Activated T-cell treated with anti-CD3 and anti-CD28 coated beads, Interleukin-2, amount 50 U/mL, for 24 hours (primary cell): ENCODE measurements around the gene TTC22.

Experiments
- DNase-seq: peaks from one replicate; pipeline ENCODE4 v3.0.0-alpha.2; 2020
- H3K27ac Mint-ChIP-seq: 2 replicates; pipeline ENCODE4 v1.8.0; 2020; ENCODE audit warnings: mild to moderate bottlenecking, mixed read lengths
- H3K27me3 Mint-ChIP-seq: 2 replicates; pipeline ENCODE4 v1.8.0; 2020; ENCODE audit warnings: mixed read lengths
- H3K36me3 Mint-ChIP-seq: 2 replicates; pipeline ENCODE4 v1.8.0; 2020; ENCODE audit warnings: low read depth, mixed read lengths
- H3K4me1 Mint-ChIP-seq: 2 replicates; pipeline ENCODE4 v1.8.0; 2020; ENCODE audit warnings: low read depth, mixed read lengths
- H3K4me3 Mint-ChIP-seq: 2 replicates; pipeline ENCODE4 v1.8.0; 2020; ENCODE audit warnings: mild to moderate bottlenecking, moderate library complexity, mixed read lengths
- H3K9me3 Mint-ChIP-seq: 2 replicates; pipeline ENCODE4 v1.8.0; 2020; ENCODE audit warnings: mixed read lengths

The TTC22 gene

GRCh38 chr1:54745274-54745673 lies 55.8 kb downstream of the TTC22 start:
- Mint-ChIP-seq H3K4me1 (no peaks in the 10 kb centered on the region), H3K9me3 (no peaks in the 10 kb centered on the region), H3K27me3 (no peaks in the 10 kb centered on the region), H3K4me3 (no peak overlapping the region), H3K27ac (no peak overlapping the region), H3K36me3 (peaks cover 46% of the 10 kb centered on the region)
- no peak for DNase-seq

- no peak overlapping the region for H3K27ac Mint-ChIP-seq
- H3K4me1 Mint-ChIP-seq, result no peaks in the 10 kb centered on the region
- H3K4me3 Mint-ChIP-seq, result no peak overlapping the region
- DNase-seq, result no peak
- no peaks in the 10 kb centered on the region for H3K9me3 Mint-ChIP-seq
- H3K27me3 Mint-ChIP-seq, result no peaks in the 10 kb centered on the region
- peaks cover 51% of the 10 kb centered on the region for H3K36me3 Mint-ChIP-seq
These were observed 56.4 kb downstream of the TTC22 start for GRCh38 chr1:54744696-54745095.

GRCh38 chr1:54743416-54744226 lies 57.5 kb downstream of the TTC22 start:
- Mint-ChIP-seq H3K4me3 (no peak overlapping the region), H3K9me3 (no peaks in the 10 kb centered on the region), H3K36me3 (peaks cover 61% of the 10 kb centered on the region), H3K4me1 (no peaks in the 10 kb centered on the region), H3K27ac (no peak overlapping the region), H3K27me3 (no peaks in the 10 kb centered on the region)
- no peak for DNase-seq

GRCh38 chr1:54742282-54742681 lies 58.8 kb downstream of the TTC22 start:
- H3K9me3 Mint-ChIP-seq, result no peaks in the 10 kb centered on the region
- H3K36me3 Mint-ChIP-seq, result peaks cover 74% of the 10 kb centered on the region
- no peak for DNase-seq
- no peaks in the 10 kb centered on the region for H3K4me1 Mint-ChIP-seq
- no peaks in the 10 kb centered on the region for H3K27me3 Mint-ChIP-seq
- no peak overlapping the region for H3K27ac Mint-ChIP-seq
- H3K4me3 Mint-ChIP-seq, result no peak overlapping the region

GRCh38 chr1:54741531-54741930 lies 59.6 kb downstream of the TTC22 start:
- no peak overlapping the region for H3K27ac Mint-ChIP-seq
- H3K9me3 Mint-ChIP-seq, result no peaks in the 10 kb centered on the region
- H3K27me3 Mint-ChIP-seq, result no peaks in the 10 kb centered on the region
- DNase-seq, result no peak
- H3K4me1 Mint-ChIP-seq, result no peaks in the 10 kb centered on the region
- H3K4me3 Mint-ChIP-seq, result no peak overlapping the region
- H3K36me3 Mint-ChIP-seq, result peaks cover 82% of the 10 kb centered on the region

- H3K9me3 Mint-ChIP-seq, result no peaks in the 10 kb centered on the region
- peaks cover 97% of the 10 kb centered on the region for H3K36me3 Mint-ChIP-seq
- H3K4me1 Mint-ChIP-seq, result no peaks in the 10 kb centered on the region
- DNase-seq, result no peak
- H3K27ac Mint-ChIP-seq, result no peak overlapping the region
- no peak overlapping the region for H3K4me3 Mint-ChIP-seq
- no peaks in the 10 kb centered on the region for H3K27me3 Mint-ChIP-seq
These were observed 62.9 kb downstream of the TTC22 start for GRCh38 chr1:54738244-54738643.

GRCh38 chr1:54736685-54737084 lies 64.4 kb downstream of the TTC22 start:
- Mint-ChIP-seq H3K27me3 (no peaks in the 10 kb centered on the region), H3K36me3 (peaks cover 84% of the 10 kb centered on the region), H3K27ac (peak overlapping the region; percentile 27), H3K9me3 (no peaks in the 10 kb centered on the region), H3K4me3 (no peak overlapping the region), H3K4me1 (no peaks in the 10 kb centered on the region)
- no peak for DNase-seq
